ENCODE data around the gene IRX4. TPM values are rescaled to one million over a fixed set of nuclear protein-coding genes. Genes with fewer than 3 reads are reported as not detected.

IRX4 gene
- total and polyA plus RNA-seq, 9 of the 15 experiments (the other 6 are each of a cell fraction or from before 2014, with no cell fraction given) = not detected

- TF ChIP-seq ZNF592 (IDR thresholded peaks at IDR 0.05) = no peak
- TF ChIP-seq XRCC4 (IDR thresholded peaks at IDR 0.05; ENCODE audit: extremely low read depth, insufficient read depth, insufficient read length) = no peak
- no peak for TF ChIP-seq ZBTB26 (CRISPR knock-in tag; IDR thresholded peaks at IDR 0.05)
- TF ChIP-seq CGGBP1 (CRISPR knock-in tag; IDR thresholded peaks at IDR 0.05) = no peak
- TF ChIP-seq ZNF134 (CRISPR knock-in tag; conservative IDR thresholded peaks at IDR 0.05) = no peak
- no peak for TF ChIP-seq ZNF347 (CRISPR knock-in tag; IDR thresholded peaks at IDR 0.05; ENCODE audit: low read depth)
- TF ChIP-seq ATF7 (IDR thresholded peaks at IDR 0.05) = no peak
- TF ChIP-seq HDGF (IDR thresholded peaks at IDR 0.05) = no peak
- no peak for TF ChIP-seq NR2C2 (CRISPR knock-in tag; IDR thresholded peaks at IDR 0.05)
- no peak for TF ChIP-seq NR2C2 (tag; IDR thresholded peaks at IDR 0.05)
- TF ChIP-seq THRA (IDR thresholded peaks at IDR 0.05) = no peak
- no peak for TF ChIP-seq ARID1B (IDR thresholded peaks at IDR 0.05)
- no peak for TF ChIP-seq ZNF696 (CRISPR knock-in tag; conservative IDR thresholded peaks at IDR 0.05)
- no peak for TF ChIP-seq SRSF3 (IDR thresholded peaks at IDR 0.05; ENCODE audit: insufficient read depth, low read length)
- no peak for TF ChIP-seq NCOA1 (IDR thresholded peaks at IDR 0.05; ENCODE audit: low read depth)
- H3K9me3 ChIP-seq (replicated peaks; ENCODE audit: control insufficient read depth, insufficient read depth, low read depth, low read length) = no peaks in the 10 kb centered on the region
- no TSS peak for BruUV-seq (replicated peaks)
- ChIA-PET POLR2A (no interaction called here), CTCF (ENCODE audit: low intra/inter-chr PET ratio) (no interaction called here)
- ATAC-seq (no peak), DNase-seq (ENCODE audit: extremely low read depth in 1 of 4, low spot score in 3 of 4) (no peak), FAIRE-seq (no peak)
- H3K4me3 ChIP-seq = no peak overlapping the region
- no peaks in the 10 kb centered on the region for H3K79me2 ChIP-seq (ENCODE audit: control insufficient read depth, insufficient read depth, low read length)
- peaks cover 3% of the 10 kb centered on the region; the same call in 1 of the 2 replicates for H4K20me1 ChIP-seq (replicated peaks; ENCODE audit: control insufficient read depth, insufficient read depth, low read length)
- H3K4me2 ChIP-seq (ENCODE audit: insufficient read depth, low read length) = no peak overlapping the region
- no peak overlapping the region for H2AFZ ChIP-seq (ENCODE audit: low read depth, low read length)
- H3K9me1 ChIP-seq (ENCODE audit: control insufficient read depth, insufficient read depth, low read length) = no peaks in the 10 kb centered on the region
- intact Hi-C loops (cut with micrococcal nuclease) = no loop called here
- H3K36me3 ChIP-seq (ENCODE audit: control insufficient read depth, insufficient read depth, low read length) = no peaks in the 10 kb centered on the region
- H3K9ac ChIP-seq (ENCODE audit: insufficient read depth in 1 of 2, low read depth in 2 of 2, low read length in 2 of 2) = no peak overlapping the region
- in situ Hi-C loops (cut with MboI) = no loop called here
- peaks cover 38 to 77% of the 10 kb centered on the region in 2 experiments for H3K27me3 ChIP-seq (ENCODE audit: control insufficient read depth in 2 of 2, insufficient read depth in 2 of 2, low read length in 2 of 2)
- H3K27ac ChIP-seq (ENCODE audit: extremely low read depth, low read depth, low read length) = no peak overlapping the region
- 1% methylated on average over 14 of the region's 16 CpGs for WGBS (ENCODE audit: insufficient coverage, low coverage, missing lambda C conversion rate)
- H3K4me1 ChIP-seq (replicated peaks in 1 of 2; ENCODE audit: control insufficient read depth in 2 of 2, insufficient read depth in 2 of 2, low read length in 2 of 2) = no peaks in the 10 kb centered on the region; a peak in 1 of 5 replicates
These were observed 41.0 kb upstream of the IRX4 start for GRCh38 chr5:1923766-1924165.

Data from K562 (cell line).